ENCODE data around the gene SOX10. TPM values are rescaled to one million over a fixed set of nuclear protein-coding genes. Genes with fewer than 3 reads are reported as not detected.

SOX10 gene
- 10 to 100 TPM; 15.2 to 30.8 (median 20.5) TPM for total RNA-seq

- Histone ChIP-seq H3K36me3 (peaks cover 4% of the 10 kb centered on the region), H3K4me3 (peak within 1 kb of the TSS; percentile 36), H3K9me3 (no peaks in the 10 kb centered on the region), H3K4me1 (no peaks in the 10 kb centered on the region), H3K27me3 (no peaks in the 10 kb centered on the region), H3K27ac (peak within 1 kb of the TSS; percentile 61)
- TF ChIP-seq POLR2A (IDR thresholded peaks at IDR 0.05), result no peak
- no peak for TF ChIP-seq POLR2AphosphoS5 (IDR thresholded peaks at IDR 0.05)
- TF ChIP-seq EP300 (IDR thresholded peaks at IDR 0.05), result no peak
- no peak for TF ChIP-seq CTCF (IDR thresholded peaks at IDR 0.05)
- WGBS, result 84% methylated on average over 25 of the region's 42 CpGs
- no peak for DNase-seq (ENCODE audit: low spot score in 2 of 2)
Observed at GRCh38 chr22:37983860-37984791, at the start of gene SOX10. TSS of gene SOX10 (minus strand) at chr22:37984555. CDS start at chr22:37983784, 771 bp downstream.

- 84% methylated on average over 12 of the region's 27 CpGs for WGBS
- no peak overlapping the region for H3K4me3 ChIP-seq
- H3K36me3 ChIP-seq, result no peaks in the 10 kb centered on the region
- no peaks in the 10 kb centered on the region for H3K9me3 ChIP-seq
- peak overlapping the region; percentile 55 for H3K27ac ChIP-seq
- H3K27me3 ChIP-seq, result no peaks in the 10 kb centered on the region
- no peak for DNase-seq (ENCODE audit: low spot score in 2 of 2)
- no peak for TF ChIP-seq POLR2AphosphoS5 (IDR thresholded peaks at IDR 0.05)
- no peak for TF ChIP-seq CTCF (IDR thresholded peaks at IDR 0.05)
- TF ChIP-seq POLR2A (IDR thresholded peaks at IDR 0.05), result no peak
- peaks cover 26% of the 10 kb centered on the region for H3K4me1 ChIP-seq
Observed at GRCh38 chr22:38033522-38034277, 49.3 kb upstream of the SOX10 start.

- Histone ChIP-seq H3K27ac (peak overlapping the region; percentile 55), H3K4me3 (no peak overlapping the region), H3K27me3 (no peaks in the 10 kb centered on the region), H3K36me3 (no peaks in the 10 kb centered on the region), H3K4me1 (peaks cover 25% of the 10 kb centered on the region), H3K9me3 (no peaks in the 10 kb centered on the region)
- DNase-seq (ENCODE audit: low spot score in 2 of 2), result no peak
- TF ChIP-seq POLR2A (IDR thresholded peaks at IDR 0.05), result no peak
- no peak for TF ChIP-seq EP300 (IDR thresholded peaks at IDR 0.05)
- TF ChIP-seq POLR2AphosphoS5 (IDR thresholded peaks at IDR 0.05), result no peak
- no peak for TF ChIP-seq CTCF (IDR thresholded peaks at IDR 0.05)
- WGBS, result 80% methylated on average over 18 of the region's 19 CpGs
Observed at GRCh38 chr22:38032681-38033521, 48.5 kb upstream of the SOX10 start.

GRCh38 chr22:38031491-38031890 lies 47.1 kb upstream of the SOX10 start:
- WGBS, result 94% methylated on average over 12 of the region's 12 CpGs
- H3K27me3 ChIP-seq, result no peaks in the 10 kb centered on the region
- H3K27ac ChIP-seq, result peak overlapping the region; percentile 12
- no peaks in the 10 kb centered on the region for H3K9me3 ChIP-seq
- no peak for DNase-seq (ENCODE audit: low spot score in 2 of 2)
- TF ChIP-seq CTCF (IDR thresholded peaks at IDR 0.05) (no peak), EP300 (IDR thresholded peaks at IDR 0.05) (no peak), POLR2AphosphoS5 (IDR thresholded peaks at IDR 0.05) (no peak), POLR2A (IDR thresholded peaks at IDR 0.05) (no peak)
- no peak overlapping the region for H3K4me3 ChIP-seq
- H3K4me1 ChIP-seq, result peaks cover 25% of the 10 kb centered on the region
- H3K36me3 ChIP-seq, result no peaks in the 10 kb centered on the region
